Measurements from ENCODE around the gene ABHD16A. TPM values are rescaled to one million over a fixed set of nuclear protein-coding genes. Genes with fewer than 3 reads are reported as not detected.

Gene ABHD16A
- 31.6 and 46.3 TPM in 2 replicates for total RNA-seq

GRCh38 chr6:31702819-31703716 is at the start of gene ABHD16A:
Gene ABHD16A (minus strand): TSS chr6:31703324. CDS start chr6:31703281, 43 bp downstream.

GRCh38 chr6:31739639-31740396 is 36.7 kb upstream of the ABHD16A start, which contains the start of gene MSH5:
Gene MSH5 (plus strand): TSS chr6:31740005. CDS start chr6:31740467, 462 bp downstream.

GRCh38 chr6:31736021-31736767 is 33.1 kb upstream of the ABHD16A start, which contains the start of gene CLIC1:
Gene CLIC1 (minus strand): TSS chr6:31736530. CDS start chr6:31736300, 230 bp downstream.

GRCh38 chr6:31728767-31729514 is 25.8 kb upstream of the ABHD16A start, which contains the start of gene DDAH2:
Gene DDAH2 (minus strand): TSS chr6:31729299. CDS start chr6:31729161, 138 bp downstream.

GRCh38 chr6:31723245-31723979 is 20.3 kb upstream of the ABHD16A start, which contains the start of gene MPIG6B:
Gene MPIG6B (plus strand): TSS chr6:31723373. CDS start chr6:31723384, 11 bp downstream.

GRCh38 chr6:31721351-31722020 is 18.4 kb upstream of the ABHD16A start, which contains the start of gene LY6G6C:
Gene LY6G6C (minus strand): TSS chr6:31721746. CDS start chr6:31721679, 67 bp downstream.

GRCh38 chr6:31715022-31715958 is 12.2 kb upstream of the ABHD16A start, which contains the start of gene LY6G6D:
Gene LY6G6D (plus strand): TSS chr6:31715348. CDS start chr6:31715356, 8 bp downstream.

GRCh38 chr6:31706599-31706998 is 3.5 kb upstream of the ABHD16A start, which contains the start of gene LY6G6F:
Gene LY6G6F (plus strand): TSS chr6:31706866. CDS start chr6:31706907, 41 bp downstream.

GRCh38 chr6:31680226-31681134 is 22.6 kb downstream of the ABHD16A start, which contains the start of gene LY6G5C:
Gene LY6G5C (minus strand): TSS chr6:31681067. CDS start chr6:31680373, 694 bp downstream.

GRCh38 chr6:31669676-31670075 is 33.4 kb downstream of the ABHD16A start, which contains the start of gene LY6G5B:
Gene LY6G5B (plus strand): TSS chr6:31669976. CDS start chr6:31670951, 975 bp downstream.

GRCh38 chr6:31665501-31666336 is 37.4 kb downstream of the ABHD16A start, which contains the start of gene CSNK2B:
Gene CSNK2B (plus strand): TSS chr6:31666080. CDS start chr6:31666832, 752 bp downstream.

GRCh38 chr6:31664790-31665500 is 38.2 kb downstream of the ABHD16A start, which contains the start of gene GPANK1:
Gene GPANK1 (minus strand): TSS chr6:31664997. CDS start chr6:31664478, 519 bp downstream.

GRCh38 chr6:31660381-31661261 is 42.5 kb downstream of the ABHD16A start, which contains the start of gene C6orf47:
Gene C6orf47 (minus strand): TSS chr6:31660778. CDS start chr6:31659947, 831 bp downstream.

